GM03348 (cell line): ENCODE results near the gene PTX4.

Source experiments
- DNase-seq: peaks from one replicate; pipeline ENCODE4 v3.0.0; 2012; ENCODE audit warnings: low spot score

Gene PTX4

GRCh38 chr16:1459967-1460366, 28.8 kb downstream of the PTX4 start:
- no peak for DNase-seq

GRCh38 chr16:1458977-1459341, 29.8 kb downstream of the PTX4 start:
- no peak for DNase-seq

GRCh38 chr16:1458336-1458976, 30.3 kb downstream of the PTX4 start:
- no peak for DNase-seq

- no peak for DNase-seq
Observed at GRCh38 chr16:1457489-1458245, 31.1 kb downstream of the PTX4 start.

- no peak for DNase-seq
Observed at GRCh38 chr16:1456951-1457350, 31.8 kb downstream of the PTX4 start.

- no peak for DNase-seq
Observed at GRCh38 chr16:1455190-1456171, 33.3 kb downstream of the PTX4 start.

GRCh38 chr16:1454561-1454960, 34.2 kb downstream of the PTX4 start:
- no peak for DNase-seq

GRCh38 chr16:1453316-1453715, 35.4 kb downstream of the PTX4 start:
- no peak for DNase-seq

GRCh38 chr16:1452530-1452929, 36.2 kb downstream of the PTX4 start:
- no peak for DNase-seq

- DNase-seq, result no peak
Observed at GRCh38 chr16:1451702-1452392, 36.9 kb downstream of the PTX4 start.

GRCh38 chr16:1450841-1451240, 37.9 kb downstream of the PTX4 start:
- no peak for DNase-seq

- DNase-seq, result no peak
Observed at GRCh38 chr16:1450218-1450617, 38.5 kb downstream of the PTX4 start.

GRCh38 chr16:1449201-1449788, 39.4 kb downstream of the PTX4 start:
- DNase-seq, result no peak

GRCh38 chr16:1448536-1449116, 40.1 kb downstream of the PTX4 start:
- no peak for DNase-seq

- no peak for DNase-seq
Observed at GRCh38 chr16:1447965-1448364, 40.8 kb downstream of the PTX4 start.

GRCh38 chr16:1446296-1447080, 42.3 kb downstream of the PTX4 start:
- DNase-seq, result no peak

GRCh38 chr16:1445518-1446203, 43.1 kb downstream of the PTX4 start:
- DNase-seq, result no peak

GRCh38 chr16:1444730-1445517, 43.8 kb downstream of the PTX4 start:
- DNase-seq, result no peak
